Activated T-cell treated with anti-CD3 and anti-CD28 coated beads for 1 hour (primary cell): ENCODE measurements around the gene BPIFB4.
"Not testable (repeated sequence)": the region's sequence is repeated elsewhere in the genome, so short reads cannot be mapped to it uniquely, and the experiment has no call there.

Source experiments
- DNase-seq: peaks from one replicate; pipeline ENCODE4 v3.0.0-alpha.2; 2020; ENCODE audit warnings: low read depth

Gene BPIFB4

GRCh38 chr20:33086052-33086722, 6.7 kb downstream of the BPIFB4 start:
- DNase-seq: no peak

GRCh38 chr20:33091147-33091546, 11.7 kb downstream of the BPIFB4 start:
- DNase-seq: no peak

DNA sequence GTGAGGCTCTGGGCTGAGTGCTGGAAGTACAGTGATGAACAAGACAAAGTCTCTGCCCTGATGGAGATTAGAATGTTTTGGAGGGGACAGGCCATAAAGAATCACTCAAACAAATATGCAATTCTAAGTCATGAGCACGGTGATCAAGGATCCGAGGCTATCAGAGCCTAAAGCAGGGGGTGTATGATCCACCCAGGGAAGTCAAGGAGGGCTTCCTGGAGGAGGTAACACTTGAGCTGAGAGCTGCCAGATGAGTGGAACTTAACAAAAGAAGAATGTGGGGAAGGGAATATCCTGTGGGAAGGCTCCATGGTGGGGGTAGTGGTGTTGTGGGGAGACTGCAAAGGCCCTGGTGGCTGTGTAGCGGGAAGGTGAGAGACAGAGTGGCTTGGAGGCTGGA, 12.2 kb downstream of the BPIFB4 start:
- DNase-seq: no peak

DNA sequence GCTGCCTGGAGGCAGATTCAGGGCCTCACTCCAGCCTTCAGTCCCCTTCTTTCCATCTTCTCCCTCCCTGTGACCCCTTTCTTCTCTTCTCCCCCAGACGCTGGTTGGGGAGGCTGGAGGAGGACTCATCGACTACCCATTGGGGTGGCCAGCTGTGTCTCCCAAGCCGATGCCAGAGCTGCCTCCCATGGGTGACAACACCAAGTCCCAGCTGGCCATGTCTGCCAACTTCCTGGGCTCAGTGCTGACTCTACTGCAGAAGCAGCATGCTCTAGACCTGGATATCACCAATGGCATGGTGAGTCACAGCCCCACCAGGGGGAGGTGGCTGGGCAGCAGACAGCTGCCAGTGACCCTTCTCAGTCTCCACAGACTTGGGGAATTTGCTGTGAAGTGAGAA, 12.9 kb downstream of the BPIFB4 start:
- no peak for DNase-seq

DNA sequence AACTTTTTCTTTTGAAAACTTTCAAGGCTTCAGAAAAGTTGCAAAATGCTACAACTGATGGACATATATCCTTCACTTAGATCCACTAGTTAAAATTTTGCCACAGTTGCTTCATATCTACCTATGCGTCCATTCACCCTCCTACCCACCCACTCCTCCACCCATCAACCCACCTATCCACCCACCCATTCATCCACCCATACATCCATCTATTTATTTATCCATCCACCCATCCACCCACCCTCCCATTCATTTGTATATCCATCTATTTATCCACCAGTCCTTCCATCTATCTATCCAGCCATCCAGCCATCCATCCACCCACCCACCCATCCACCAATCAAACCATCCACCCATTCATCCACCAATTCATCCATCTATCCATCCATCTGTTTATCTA, 13.6 kb downstream of the BPIFB4 start:
- no peak for DNase-seq

DNA sequence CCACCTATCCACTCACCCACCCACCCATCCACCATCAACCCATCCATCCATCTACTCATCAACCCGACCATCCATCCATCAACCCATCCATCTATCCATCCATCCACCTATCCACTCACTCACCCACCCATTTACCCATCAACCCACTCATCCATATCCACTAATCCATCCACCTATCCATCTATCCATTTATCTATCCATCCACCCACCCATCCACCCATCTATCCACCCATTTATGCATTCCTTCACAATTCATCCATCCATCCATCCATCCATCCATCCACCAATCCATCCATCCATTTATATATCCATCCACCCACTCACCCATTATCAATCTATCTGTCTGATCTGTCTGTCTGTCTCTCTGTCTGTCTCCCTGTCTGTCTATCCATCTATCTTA, 14.1 kb downstream of the BPIFB4 start:
- DNase-seq: no peak

DNA sequence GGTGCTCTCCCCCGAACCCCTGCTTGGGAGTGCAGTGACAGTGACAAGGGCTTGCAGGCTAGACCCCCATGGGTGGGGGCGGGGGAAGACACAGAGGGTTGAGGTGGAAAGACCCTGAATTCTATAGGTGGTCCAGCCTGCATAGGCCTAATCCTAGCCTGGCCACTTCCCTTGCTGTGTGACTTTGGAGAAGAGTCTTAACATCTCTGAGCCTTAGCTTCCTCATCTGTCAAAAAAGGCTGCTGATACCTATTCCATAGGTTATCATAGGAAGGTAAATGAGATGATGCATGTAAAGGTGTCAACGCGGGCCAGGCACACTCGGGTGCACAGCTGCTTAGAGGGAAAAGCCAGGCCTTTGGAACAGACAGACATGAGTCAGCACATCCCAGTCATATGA, 15.8 kb downstream of the BPIFB4 start:
- DNase-seq: no peak

DNA sequence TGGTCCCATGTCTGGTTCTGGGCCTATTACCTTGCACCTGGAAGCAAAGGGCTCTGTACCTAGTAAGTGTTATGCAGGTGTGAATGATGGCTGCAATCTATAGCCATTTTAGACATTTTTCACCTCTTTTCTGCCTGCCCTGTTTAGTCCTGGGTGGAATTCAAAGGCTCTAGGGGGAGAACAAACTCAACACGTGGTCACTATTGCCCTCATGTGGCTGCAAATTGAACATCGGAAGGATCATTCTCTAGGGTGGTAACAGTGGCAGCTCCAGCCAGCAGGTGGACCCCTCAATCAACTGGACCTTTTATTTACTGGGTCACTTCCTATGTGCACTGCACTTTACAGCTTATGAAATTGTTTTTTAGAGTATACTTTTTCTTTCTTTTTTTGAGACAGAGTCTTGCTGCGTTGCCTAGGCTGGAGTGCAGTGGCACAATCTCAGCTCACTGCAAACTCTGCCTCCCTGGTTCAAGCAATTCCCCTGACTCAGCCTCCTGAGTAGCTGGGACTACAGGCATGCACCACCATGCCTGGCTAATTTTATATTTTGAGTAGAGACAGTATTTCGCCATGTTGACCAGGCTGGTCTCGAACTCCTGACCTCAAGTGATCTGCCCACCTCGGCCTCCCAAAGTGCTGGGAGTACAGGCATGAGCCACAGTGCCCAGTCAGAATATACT, 16.6 kb downstream of the BPIFB4 start:
- DNase-seq: peak; percentile 16

- no peak for DNase-seq
Measured at GRCh38 chr20:33097001-33097400, 17.6 kb downstream of the BPIFB4 start.

GRCh38 chr20:33099843-33100538, 20.5 kb downstream of the BPIFB4 start:
- no peak for DNase-seq

DNA sequence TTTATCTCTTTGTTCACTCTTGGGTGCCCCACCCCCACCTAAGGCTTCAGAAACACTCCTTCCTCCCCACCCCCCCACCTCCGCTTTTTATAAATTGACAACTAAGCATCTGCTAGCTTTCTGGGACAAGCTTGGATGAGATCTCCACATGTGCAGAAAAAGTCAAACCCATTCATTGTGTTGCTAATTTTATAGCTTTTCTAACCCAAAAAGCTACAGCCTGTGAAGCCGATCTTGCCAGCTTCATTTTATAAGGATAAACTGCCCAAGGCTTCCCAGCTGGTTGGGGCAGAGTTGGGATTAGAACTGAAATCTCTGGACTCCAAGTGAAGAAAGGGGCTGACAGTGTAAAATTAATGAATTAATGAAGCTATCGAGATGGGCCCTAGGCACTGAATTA, 24.1 kb downstream of the BPIFB4 start:
- no peak for DNase-seq

- DNase-seq: no peak
Measured at GRCh38 chr20:33104336-33104735, 24.9 kb downstream of the BPIFB4 start.

DNA sequence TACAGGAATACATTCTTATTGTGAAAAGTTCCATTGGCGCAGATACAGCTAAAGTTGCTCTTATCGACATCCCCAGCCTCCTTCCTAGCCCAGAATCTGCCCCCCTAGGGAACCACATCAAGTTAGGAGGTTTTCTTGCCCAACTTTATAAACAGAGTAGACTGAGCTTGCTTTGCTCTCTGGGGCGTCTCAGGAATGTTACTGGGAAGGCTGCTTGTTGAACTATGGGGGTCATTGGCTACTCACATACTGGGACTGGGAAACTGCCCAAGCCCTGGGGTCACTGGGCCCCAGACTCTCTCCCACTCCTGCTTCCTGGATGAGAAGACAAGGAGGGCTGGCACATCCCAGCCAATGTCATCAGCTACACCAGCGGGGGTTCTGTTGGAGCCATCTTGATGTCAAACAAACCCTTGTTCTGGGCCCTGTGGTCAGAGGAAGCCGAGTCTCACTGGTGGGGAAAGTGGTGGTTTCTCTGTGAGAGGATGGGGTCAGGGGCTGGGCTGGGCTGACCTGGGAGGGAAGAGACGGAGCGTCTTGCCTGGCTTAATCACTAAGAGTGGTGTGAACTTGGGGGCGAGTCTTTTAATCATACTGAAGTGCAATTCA, 26.0 kb downstream of the BPIFB4 start:
- DNase-seq: no peak

DNA sequence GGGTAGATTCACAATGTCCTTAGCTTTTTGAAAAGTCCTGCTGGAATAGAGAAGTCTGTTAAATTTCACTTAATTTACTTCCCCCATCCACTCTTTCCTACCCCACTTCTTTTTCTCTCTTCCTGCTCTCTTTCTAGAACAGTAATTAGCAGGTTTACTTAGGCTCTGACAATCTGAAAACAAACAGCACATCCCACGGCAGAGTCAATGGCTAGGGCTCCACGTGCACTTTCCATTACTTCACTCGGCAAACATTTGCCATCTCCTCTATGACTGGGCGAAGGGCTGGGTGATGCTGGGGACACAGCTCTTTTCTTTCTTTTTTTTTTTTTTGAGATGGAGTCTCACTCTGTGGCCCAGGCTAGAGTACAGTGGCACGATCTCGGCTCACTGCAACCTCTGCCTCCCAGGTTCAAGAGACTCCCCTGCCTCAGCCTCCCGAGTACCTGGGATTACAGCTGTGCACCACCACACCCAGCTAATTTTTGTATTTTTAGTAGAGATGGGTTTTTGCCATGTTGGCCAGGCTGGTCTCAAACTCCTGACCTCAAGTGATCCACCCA, 26.7 kb downstream of the BPIFB4 start:
- not testable (repeated sequence) for DNase-seq

DNA sequence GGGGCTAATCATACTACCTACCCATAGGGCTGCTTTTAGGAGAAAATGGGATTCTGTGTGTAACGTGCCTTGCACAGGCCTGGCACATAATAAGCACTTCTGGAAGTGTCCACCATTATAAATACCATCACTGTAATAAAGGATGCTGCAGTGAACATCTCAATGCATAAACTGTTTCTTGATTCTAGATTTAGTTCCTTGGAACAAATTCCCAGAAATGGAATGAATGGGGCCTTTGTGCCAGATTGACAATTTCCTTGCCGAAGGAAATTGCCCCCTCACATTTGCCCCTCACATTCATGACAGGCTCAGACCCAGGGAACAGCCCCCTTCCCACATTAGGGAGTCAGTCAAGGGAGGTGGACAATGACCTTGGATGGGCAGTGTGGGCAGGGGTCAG, 29.2 kb downstream of the BPIFB4 start:
- DNase-seq: no peak

GRCh38 chr20:33110147-33110825, 30.8 kb downstream of the BPIFB4 start:
- no peak for DNase-seq

DNA sequence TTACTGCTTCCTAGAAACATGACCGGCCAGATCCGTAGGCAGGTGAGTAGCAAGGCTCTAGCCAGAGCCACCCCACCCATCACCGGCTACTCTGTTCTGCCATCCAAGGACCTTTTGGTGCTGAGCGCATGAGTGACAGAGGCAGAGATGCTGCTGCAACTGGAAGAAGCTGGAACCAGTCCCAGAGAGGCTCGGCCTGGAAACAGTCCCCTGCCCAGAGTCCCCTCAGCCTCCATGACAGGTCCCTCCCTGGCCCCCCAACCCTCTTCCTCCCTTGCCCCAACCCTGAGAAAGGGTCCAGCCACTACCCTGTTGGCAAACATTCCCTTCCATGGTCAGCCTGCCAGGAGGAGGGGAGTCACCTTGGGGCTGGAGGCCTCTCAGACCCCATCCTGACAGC, 31.9 kb downstream of the BPIFB4 start:
- DNase-seq: no peak

DNA sequence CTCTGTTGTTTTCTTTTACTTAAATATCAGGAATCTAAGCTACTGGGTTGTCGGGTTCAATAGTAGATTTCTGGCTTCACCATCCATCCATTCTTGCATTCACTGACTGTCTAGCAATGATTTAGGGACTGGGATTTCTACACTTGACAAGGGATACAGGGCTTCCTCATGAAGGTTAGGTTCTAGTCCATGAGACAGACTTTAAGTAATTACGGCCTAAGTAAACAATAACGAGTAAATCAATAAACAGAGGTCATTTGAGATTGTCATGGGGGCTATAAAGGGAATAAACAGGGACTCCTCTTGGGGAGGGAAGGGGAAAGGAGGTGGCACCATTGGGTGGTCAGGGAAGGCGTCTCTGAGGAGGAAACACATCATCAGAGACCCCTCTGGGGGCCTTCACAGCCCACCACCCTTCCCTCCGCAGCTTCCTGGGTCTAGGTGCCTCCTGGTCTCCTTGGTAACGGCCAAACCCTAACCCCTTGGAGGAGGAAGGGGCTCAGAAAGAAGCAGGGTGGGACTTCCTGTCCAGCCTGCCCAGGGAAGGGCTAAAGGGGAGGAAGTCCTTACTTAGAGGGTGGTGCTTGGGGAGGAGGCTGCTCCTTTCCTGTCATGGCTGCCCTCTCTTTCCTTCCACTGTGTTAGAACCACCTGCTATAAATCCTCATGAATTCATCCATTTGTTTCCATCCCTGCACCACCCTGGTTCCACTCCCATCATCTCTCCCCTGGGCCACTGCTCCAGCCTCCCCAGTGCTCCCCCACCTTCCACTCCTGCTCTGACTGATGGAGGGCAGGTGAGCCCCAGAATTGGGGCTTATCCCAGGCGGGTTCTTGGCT, 33.3 kb downstream of the BPIFB4 start:
- DNase-seq: no peak

- DNase-seq: no peak
Measured at GRCh38 chr20:33113387-33113908, 34.0 kb downstream of the BPIFB4 start.

DNA sequence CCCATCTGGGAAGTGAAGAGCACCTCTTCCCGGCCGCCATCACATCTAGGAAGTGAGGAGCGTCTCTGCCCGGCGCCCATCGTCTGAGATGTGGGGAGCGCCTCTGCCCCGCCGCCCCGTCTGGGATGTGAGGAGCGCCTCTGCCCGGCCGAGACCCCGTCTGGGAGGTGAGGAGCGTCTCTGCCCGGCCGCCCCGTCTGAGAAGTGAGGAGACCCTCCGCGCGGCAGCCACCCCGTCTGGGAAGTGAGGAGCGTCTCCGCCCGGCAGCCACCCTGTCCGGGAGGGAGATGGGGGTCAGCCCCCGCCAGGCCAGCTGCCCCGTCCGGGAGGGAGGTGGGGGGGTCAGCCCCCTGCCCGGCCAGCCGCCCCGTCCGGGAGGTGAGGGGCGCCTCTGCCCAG, 36.1 kb downstream of the BPIFB4 start:
- DNase-seq: not testable (repeated sequence)
